ENCODE data around the gene BORCS5.
"Not testable (repeated sequence)": the region's sequence is repeated elsewhere in the genome, so short reads cannot be mapped to it uniquely, and the experiment has no call there.

BORCS5 gene

DNA sequence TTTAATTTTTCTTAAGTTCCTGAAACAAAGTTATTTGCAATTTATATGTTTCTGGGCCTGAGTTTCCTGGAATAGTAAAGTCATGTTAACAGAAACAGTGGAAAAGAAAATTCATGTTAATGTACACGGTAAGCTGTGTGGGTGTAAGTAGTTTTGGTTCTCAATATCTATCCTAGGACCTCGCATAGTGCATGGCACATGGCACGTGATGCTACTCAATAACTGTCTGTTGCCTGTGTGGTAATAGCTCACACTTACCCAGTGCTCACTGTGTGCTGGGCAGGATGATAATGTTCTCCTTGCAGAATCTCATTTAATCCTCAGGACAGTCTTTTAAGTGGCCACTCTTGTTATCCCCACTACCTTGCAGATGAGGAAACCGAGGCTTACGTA is 105.0 kb downstream of the BORCS5 start:
- DNase-seq (ENCODE audit: low spot score), result no peak

- DNase-seq (ENCODE audit: low spot score), result no peak
Observed at GRCh38 chr12:12465522-12465921, 108.6 kb downstream of the BORCS5 start.

DNA sequence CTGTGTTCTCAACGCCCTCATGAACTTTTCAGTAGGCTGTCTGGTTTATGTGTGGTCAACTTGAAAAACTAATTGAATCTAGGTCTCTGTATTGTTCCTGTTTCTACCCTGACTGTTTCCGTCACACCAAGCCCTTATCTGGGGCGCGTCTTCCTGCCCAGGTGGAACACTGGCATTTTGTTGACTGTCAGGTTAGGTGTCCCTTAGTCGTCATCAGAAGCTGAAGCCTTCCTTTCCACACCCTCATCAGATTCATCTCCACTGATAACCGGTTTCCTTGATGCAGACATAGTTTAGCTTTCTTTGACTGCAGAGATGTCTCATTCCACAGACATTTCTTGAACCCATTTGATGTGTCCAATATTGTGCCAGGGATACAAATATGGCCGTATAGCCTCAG is 109.3 kb downstream of the BORCS5 start:
- DNase-seq (ENCODE audit: low spot score), result no peak

DNA sequence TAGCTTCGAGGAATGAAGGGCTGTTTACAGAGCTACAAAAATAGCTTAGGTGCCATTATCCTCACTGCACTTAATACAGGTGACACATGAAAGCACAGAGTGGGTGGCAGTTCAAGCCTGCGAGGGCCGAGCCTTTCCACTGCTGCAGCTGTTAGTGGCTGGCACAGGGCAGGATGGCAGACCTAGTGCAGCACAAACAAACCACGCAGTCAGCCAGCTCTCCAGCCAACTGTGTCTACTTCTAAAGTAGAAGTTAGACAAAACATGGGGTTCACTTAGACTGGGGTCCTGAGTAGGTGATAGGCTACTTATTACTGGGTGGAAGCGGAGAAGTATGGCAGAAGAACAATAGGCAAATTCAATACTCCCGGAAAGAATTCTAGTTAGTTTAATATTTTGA is 110.4 kb downstream of the BORCS5 start:
- DNase-seq (ENCODE audit: low spot score), result no peak

- no peak for DNase-seq (ENCODE audit: low spot score)
Observed at GRCh38 chr12:12467688-12468261, 110.9 kb downstream of the BORCS5 start.

- DNase-seq (ENCODE audit: low spot score), result no peak
Observed at GRCh38 chr12:12468575-12468974, 111.7 kb downstream of the BORCS5 start.

- no peak for DNase-seq (ENCODE audit: low spot score)
Observed at GRCh38 chr12:12469386-12469785, 112.5 kb downstream of the BORCS5 start.

- DNase-seq (ENCODE audit: low spot score), result no peak
Observed at GRCh38 chr12:12470751-12471306, 114.0 kb downstream of the BORCS5 start.

DNA sequence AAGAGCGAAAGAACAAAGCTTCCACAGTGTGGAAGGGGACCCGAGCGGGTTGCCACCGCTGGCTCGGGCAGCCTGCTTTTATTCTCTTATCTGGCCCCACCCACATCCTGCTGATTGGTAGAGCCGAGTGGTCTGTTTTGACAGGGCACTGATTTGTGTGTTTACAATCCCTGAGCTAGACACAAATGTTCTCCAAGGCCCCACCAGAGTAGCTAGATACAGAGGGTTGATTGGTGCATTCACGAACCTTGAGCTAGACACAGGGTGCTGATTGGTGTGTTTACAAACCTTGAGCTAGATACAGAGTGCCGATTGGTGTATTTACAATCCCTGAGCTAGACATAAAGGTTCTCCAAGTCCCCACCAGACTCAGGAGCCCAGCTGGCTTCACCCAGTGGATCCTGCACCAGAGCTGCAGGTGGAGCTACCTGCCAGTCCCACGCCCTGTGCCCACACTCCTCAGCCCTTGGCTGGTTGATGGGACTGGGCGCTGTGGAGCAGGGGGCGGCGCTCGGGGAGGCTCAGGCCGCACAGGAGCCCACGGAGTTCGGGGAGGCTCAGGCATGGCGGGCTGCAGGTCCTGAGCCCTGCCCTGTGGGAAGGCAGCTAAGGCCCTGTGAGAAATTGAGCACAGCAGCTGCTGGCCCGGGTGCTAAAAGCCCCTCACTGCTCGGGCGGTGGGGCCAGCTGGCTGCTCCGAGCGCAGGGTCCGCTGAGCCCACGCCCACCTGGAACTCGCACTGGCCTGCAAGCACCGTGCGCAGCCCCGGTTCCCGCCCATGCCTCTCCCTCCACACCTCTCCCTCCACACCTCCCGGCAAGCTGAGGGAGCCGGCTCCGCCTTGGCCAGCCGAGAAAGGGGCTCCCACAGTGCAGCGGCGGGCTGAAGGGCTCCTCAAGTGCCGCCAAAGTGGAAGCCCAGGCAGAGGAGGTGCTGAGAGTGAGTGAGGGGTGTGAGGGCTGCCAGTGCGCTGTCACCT is 115.4 kb downstream of the BORCS5 start:
- DNase-seq (ENCODE audit: low spot score), result not testable (repeated sequence)

DNA sequence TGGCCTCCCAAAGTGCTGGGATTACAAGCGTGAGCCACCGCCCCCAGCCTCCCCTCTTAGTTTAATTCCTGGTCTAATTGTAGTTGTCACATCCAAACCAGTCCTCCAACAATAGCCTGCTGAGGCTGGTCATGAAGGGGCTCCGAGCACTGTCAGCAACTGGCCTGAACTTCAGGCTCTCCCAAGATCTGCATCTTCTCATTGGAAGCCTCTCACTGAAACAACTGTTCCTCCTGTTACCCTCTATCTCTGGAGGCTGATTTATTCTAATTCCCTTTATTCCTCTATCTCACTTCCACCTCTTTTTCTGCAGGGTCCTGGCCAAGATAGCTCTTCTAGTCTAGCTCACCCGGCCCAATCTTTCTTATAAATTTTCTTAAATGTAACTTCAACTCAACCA is 116.3 kb downstream of the BORCS5 start:
- no peak for DNase-seq (ENCODE audit: low spot score)

DNA sequence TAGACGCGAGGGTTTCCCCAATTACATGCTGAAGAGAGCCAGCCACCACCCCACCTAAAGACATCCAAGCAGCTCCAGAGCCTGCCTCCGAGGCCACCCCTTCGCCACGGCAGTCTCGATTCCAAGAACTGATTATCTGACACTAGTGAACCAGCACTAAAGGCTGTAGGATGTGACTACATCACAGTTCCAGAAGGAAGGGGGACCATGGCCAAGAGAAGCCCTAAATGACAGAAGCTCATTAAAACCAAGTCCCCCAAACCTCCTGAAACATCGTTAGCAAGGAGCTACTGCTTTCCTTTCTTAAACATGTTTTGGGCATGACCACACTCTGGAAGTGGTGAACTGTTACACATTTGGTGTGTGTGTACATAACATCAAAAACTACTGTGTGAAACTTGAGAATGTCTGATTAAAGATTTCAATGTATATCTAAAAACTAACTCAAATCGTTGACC is 117.6 kb downstream of the BORCS5 start:
- DNase-seq (ENCODE audit: low spot score), result no peak

DNA sequence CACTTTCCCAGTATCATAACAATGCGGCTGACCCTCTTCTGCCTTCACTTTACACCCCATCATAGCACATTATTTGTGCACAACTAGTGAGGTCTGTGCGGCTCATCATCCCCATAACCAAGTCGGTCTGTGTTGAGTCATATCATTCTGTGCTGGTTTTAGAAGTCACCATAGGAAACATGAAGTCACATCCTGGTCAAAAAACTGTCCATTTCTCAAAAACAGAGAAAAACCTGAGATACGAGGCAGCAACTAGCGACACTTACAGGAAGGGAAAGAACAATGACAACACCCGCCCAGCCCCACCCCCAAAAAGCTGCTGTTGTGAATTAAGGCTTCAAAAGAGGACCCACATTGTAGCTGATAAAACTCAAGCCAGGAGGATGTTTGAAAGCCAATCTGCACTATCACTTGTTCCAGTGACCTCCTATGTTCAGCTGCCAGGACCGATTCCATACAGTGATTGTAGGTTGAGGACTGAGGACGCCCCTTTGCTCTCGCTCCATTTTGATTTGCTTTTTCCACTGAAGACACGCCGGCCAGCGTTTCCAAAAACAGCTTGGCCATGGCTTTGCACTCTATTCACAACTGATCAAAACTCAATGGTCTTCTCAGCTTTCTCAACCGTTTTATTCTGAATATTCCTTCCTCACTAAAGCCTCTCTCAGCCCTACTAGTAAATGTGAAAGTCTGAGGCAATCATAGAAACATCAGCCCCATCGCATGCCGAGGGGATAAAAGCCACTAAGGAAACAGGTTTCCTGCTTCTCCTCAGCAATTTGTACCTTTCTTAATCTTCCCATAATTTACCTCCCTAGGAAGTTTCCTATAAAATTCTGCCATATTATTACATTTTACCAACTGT is 118.3 kb downstream of the BORCS5 start:
- peak; percentile 97 for DNase-seq (ENCODE audit: low spot score)

DNA sequence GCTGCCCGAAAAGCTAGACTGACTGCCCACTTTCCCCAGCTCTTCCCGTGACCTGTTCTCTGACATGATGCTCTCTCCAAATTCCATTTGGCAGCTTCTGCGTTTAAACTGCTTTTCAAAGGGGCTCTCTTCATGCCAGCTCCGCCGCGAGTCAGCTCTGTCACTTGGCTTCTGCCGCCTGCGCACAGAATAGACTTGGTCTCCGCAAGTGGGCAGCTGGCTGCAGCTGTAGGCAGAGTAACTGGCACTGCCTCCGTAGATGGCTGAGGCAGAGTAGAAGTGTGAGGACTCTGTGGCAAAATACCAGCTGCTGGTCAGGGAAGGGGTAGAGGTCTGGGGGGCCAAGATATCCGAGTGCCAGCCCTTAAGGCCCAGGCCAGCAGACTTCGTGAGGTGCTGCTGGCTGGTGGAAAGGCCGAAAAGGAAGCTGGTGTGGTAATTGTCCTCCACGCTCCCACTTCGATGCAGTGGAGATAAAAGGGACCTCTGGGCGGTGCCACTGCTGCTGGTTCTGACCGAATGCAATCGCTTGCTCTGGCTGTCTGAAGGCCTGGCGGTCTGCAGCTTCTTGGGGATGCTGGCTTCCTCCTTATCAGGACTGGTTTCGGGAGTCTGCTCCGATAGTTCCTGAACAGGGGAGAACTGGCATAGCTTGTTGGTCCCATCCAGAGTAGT is 120.1 kb downstream of the BORCS5 start:
- DNase-seq (ENCODE audit: low spot score), result no peak

DNA sequence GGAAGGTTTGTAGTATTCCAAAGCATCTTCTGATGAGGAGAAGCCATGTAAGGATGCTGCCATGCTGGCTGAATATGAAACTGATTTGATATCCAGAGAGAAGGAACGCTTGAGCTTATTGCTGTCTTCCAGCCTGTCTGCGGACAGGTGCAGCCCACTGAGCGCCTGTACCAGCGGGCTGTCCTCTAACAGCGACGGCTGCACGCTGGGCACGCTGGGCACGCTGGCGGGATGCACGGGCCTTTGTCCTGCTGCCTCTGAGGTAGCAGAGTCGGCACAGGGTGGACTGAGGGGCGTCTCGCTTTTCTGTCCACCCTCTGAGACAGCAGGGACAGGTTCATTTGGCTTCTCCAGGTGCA is 120.6 kb downstream of the BORCS5 start:
- DNase-seq (ENCODE audit: low spot score), result no peak

DNA sequence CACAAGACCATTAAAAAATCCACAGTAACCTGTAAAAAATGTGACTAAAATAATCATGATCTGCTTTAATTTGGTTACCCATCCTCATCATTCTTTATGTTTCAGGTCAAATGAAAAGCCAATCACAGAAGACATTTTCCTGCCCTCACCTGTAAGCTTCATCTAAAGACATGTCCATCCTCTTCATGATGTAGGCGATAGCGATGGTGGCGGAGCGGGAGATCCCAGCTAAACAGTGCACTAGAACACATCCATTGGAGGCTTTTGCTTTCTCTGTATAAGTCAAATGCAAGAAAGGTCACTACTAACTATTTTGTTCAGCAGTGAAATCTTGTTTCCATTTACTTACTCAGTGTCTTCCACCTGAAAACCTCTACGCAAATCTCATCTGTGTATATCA is 123.2 kb downstream of the BORCS5 start:
- no peak for DNase-seq (ENCODE audit: low spot score)

DNA sequence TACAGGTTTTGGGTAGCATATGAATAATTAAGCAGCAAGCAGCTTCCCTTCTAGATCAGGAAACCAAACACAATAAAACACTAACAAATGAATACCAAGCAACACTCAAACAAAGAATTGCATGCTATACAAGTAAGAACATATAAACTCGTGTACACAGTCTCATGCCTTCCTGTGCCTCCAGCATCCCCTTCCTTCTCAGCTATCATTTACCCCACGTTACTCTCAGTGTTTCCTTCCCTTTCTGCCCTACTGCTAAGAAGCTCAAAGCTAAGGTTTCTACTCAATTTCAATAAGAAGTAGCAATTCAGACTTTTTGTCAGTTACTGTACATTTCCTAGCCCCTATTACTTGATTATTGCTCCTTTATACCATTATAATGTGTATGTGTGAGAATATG is 124.8 kb downstream of the BORCS5 start:
- no peak for DNase-seq (ENCODE audit: low spot score)

DNA sequence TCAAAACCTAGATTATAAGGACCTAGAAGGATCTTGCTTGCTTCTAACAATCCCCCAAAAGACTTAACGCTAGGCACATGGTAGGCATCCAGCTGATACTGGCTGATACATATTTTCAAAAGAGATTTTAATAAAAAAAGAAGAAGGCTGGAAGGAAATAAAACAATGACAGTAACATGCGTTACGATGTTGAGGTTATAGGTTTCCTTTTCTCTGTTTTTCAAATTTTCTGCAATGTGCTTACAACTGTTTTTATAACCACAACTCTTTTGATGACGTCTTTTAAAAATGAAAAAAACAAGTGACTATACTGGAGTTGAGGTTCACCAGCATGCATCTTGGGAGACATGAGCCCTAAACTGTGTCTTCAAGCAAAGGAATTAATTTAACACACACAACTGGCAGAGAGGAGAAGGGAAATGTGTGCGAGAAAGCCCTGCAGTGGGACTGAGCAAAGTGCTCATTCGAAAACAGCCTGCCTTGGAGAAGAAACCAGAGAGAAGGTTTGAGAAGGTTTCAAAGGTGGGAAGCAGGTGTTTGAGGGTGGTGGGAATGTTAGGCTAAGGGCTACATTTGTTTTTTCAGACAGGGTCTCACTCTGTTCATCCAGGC is 125.4 kb downstream of the BORCS5 start:
- no peak for DNase-seq (ENCODE audit: low spot score)

DNA sequence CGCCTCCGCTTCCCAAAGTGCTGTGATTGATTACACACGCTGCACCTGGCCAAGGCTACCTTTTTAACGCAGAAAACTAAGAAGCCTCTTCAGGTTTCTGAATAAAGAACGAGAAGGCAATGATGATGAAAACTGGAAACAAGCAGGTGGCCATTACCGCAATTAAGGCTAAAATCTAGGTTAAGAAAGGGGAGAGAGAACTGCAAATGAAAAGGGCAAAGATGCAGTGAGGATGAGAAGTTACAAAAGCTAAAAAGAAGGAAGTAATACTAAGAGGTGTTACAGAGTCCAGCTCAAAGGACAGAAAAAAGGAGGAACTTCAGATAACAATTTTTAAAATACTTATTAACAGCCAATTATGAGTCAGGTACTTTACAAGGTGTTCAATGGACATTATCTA is 126.1 kb downstream of the BORCS5 start:
- no peak for DNase-seq (ENCODE audit: low spot score)

DNA sequence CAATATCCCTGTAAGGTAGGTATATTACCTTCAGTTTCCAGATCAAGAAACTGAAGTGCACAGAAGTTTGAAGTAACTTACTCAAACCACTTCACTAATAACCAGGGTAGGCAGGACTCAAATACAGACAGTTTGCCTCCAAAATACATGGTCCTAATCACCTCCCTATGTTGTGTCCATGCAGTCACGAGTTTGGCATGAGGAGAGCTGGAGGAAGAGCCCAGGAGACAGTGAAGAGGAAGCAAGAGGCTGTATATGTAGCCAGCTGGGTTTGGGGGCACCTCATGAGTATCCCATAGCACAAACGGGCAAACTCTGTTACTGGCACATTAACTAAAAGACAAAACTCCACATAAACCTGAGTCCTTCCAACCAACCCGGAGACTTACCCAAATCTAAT is 126.6 kb downstream of the BORCS5 start:
- DNase-seq (ENCODE audit: low spot score), result no peak

DNA sequence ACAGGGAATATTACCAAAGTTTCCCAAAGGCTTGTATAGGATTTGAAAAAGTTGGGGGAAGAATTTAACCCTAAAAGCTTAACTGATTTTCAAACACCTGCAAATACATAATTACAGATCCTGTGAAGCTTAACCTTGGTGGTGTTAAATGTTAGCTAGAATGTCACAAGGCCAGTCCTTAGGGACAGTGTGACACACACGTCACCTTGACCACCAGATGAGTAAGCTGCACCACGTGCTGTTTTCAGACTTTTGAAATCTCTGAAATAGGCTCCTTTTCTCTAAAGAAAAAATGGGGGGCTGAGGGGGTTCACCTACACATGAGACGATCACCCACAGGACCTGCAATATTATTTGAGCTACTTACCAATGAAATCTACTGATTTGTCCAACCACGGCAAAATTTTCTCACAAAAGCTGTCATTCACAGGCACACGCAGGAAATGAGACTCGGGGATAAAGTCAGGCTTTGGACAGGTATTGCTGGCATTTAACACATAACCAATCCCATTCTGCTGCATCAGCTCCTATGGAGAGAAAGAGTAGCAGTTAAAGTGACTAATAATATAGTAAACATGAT is 129.9 kb downstream of the BORCS5 start:
- no peak for DNase-seq (ENCODE audit: low spot score)

DNA sequence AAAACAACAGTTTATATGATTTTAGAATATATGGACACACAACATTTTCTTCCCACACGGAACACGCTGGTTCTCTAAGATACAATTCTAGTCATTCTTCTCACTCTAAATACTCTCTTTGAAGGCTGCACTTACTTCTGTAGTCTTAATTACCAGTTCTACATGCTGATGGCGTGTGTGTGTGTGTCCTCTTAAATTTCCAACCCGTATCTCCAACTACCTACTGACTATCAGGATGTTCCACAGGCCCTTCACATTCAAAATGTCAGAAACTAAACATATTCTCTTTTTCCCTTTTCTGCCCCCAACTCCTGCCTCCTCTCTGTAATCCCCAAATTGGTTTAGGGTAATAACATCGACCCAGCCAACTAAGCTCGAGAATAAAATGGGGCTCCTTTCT is 130.6 kb downstream of the BORCS5 start:
- no peak for DNase-seq (ENCODE audit: low spot score)

Data from kidney capillary endothelial cell (primary cell).